Measurements from ENCODE around the gene ZNF98. TPM values are rescaled to one million over a fixed set of nuclear protein-coding genes. Genes with fewer than 3 reads are reported as not detected.

The ZNF98 gene
- not detected in 2 replicates for total RNA-seq (2014; rRNA removed; shearing (Covaris generic))

DNA sequence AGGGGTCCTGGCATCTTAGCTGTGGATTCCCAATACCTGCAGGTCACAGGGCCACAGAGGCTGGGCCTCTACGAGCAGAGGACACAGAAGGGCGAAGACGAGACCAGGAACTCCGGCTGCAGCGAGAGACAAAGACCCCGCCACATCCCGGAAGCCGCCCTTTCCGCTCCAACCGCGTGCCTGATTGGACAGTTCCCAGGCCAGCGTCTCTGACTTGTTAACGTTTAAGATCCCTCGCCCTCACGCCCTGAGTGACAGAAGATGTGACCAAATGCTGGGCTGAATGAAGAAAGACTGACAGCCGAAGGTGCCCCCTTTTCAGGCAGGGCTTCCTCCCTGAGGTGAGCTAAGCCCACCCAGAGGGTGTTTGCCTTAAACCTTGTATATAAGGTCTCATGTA, at the start of gene ZNF98:
ZNF98 (minus strand) TSS at position 136 of the 400 bp plus-strand sequence; CDS start at position 14, 122 bp downstream.
- DNase-seq = no peak
- H3K36me3 ChIP-seq (replicated peaks; ENCODE audit: control insufficient read depth, insufficient read depth, low read length) = no peaks in the 10 kb centered on the region
- H3K4me3 ChIP-seq (ENCODE audit: insufficient read depth, low read depth, low read length) = no peak within 1 kb of the TSS
- no peaks in the 10 kb centered on the region for H3K27me3 ChIP-seq (ENCODE audit: control insufficient read depth, insufficient read depth, low read length)

DNA sequence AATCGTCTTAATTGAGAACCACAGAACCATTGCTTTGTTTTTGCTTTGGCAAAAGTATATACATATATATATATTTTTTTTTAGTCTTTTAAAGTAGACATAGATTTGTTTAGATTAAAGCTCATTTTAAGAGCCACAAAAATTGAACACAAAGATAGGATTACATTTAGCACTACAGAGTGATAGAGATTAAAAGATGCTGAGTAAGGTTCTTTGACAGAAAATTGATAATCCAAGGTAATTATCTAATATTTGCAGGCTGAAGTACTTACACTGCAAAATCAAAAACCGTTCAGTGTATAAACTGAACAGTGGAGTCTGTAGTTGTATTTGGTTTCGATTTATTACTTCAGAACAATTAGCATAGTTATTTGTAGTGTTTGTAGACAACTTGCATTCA, 24.5 kb upstream of the ZNF98 start:
- no peaks in the 10 kb centered on the region for H3K27me3 ChIP-seq (ENCODE audit: control insufficient read depth, insufficient read depth, low read length)
- H3K4me3 ChIP-seq (ENCODE audit: insufficient read depth, low read depth, low read length) = no peak overlapping the region
- H3K36me3 ChIP-seq (replicated peaks; ENCODE audit: control insufficient read depth, insufficient read depth, low read length) = no peaks in the 10 kb centered on the region
- no peak for DNase-seq

DNA sequence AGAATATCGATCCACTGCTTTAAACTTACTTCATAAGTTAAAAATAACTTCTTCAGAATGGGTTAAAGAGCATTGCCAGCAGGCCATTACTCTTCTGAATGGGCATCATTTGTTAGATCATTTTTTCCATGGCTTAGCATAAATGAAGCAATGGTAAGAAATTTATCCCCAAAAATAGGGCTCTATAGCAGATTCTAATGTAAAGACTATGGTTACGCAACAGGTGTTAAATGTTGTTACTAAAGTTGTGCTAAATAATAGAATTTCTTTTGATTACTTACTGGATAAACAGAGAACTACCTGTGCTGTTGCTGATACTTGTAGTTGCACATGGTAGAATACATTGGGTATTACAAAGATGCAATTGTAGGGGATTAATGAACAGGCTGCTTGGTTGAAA, 15.9 kb upstream of the ZNF98 start:
- Histone ChIP-seq H3K27me3 (ENCODE audit: control insufficient read depth, insufficient read depth, low read length) (no peaks in the 10 kb centered on the region), H3K4me3 (ENCODE audit: insufficient read depth, low read depth, low read length) (no peak overlapping the region), H3K36me3 (replicated peaks; ENCODE audit: control insufficient read depth, insufficient read depth, low read length) (no peaks in the 10 kb centered on the region)
- DNase-seq = no peak

DNA sequence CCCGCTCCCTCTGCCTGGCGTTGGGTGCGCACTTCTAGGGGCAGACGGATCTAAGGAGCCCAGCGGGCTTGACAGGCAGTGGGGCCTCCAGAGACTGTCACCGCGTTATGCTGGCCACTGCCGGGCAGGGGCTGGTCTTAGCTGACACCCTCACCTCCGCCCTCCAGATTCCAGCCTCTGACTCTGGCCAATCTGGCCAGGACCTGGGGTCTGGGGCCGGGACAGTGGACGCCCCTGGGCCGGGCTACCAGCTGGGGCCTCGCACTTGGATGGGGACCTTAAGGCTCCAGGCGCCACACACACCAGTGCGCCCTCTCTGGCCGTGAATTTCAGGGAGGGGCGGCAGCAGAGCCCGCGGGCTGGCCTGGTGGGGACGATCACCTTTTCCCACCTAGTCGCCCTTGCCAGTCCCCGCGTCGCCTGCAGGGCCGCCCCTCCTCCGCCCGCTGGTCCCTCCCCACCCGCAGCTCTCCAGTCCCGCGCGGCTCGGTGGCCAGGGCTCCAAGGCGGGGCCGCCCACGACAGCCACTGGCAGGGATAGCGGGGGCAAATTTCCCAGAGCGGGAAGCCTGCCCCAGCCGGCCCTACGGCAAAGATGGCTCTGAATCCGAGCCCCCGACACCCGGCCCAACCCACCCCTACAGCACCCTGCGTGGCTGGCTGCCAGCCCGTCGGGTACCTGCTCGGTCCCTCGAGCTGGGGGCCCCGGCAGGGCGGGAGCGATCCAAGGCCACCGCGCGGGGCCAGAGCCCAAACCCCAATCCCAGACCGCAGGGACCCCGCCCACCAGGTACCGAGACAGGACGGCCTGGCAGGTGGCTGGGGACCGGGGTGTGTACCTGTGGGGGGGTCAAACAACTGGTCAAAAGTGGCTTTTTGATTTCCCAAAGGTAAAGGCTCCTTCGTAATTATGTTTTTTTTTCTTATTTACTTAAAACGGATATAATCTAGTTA, 6.1 kb upstream of the ZNF98 start:
- Histone ChIP-seq H3K4me3 (ENCODE audit: insufficient read depth, low read depth, low read length) (no peak overlapping the region), H3K27me3 (ENCODE audit: control insufficient read depth, insufficient read depth, low read length) (no peaks in the 10 kb centered on the region), H3K36me3 (replicated peaks; ENCODE audit: control insufficient read depth, insufficient read depth, low read length) (no peaks in the 10 kb centered on the region)
- DNase-seq = no peak

DNA sequence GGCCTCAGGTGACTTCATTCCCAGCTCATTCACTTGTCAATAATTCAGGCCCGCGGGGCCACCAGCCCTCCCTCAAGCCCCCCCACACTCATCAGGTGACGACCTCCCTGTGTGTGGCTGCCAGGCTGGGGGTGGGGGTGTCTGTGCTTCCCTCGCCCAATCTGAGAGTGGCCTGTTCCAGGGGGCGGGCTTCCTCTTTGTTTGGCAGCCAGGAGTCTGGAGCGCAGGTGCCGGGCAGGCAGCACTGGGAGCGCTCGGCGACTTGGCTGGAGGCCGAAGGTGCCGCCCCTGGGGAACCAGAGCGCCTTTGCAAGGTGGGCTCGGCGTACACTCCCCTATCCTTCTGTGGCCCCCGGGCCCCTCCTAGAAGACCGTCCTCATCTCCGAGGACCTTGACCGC, 5.4 kb upstream of the ZNF98 start:
- no peak for DNase-seq
- H3K36me3 ChIP-seq (replicated peaks; ENCODE audit: control insufficient read depth, insufficient read depth, low read length) = no peaks in the 10 kb centered on the region
- H3K27me3 ChIP-seq (ENCODE audit: control insufficient read depth, insufficient read depth, low read length) = no peaks in the 10 kb centered on the region
- no peak overlapping the region for H3K4me3 ChIP-seq (ENCODE audit: insufficient read depth, low read depth, low read length)

DNA sequence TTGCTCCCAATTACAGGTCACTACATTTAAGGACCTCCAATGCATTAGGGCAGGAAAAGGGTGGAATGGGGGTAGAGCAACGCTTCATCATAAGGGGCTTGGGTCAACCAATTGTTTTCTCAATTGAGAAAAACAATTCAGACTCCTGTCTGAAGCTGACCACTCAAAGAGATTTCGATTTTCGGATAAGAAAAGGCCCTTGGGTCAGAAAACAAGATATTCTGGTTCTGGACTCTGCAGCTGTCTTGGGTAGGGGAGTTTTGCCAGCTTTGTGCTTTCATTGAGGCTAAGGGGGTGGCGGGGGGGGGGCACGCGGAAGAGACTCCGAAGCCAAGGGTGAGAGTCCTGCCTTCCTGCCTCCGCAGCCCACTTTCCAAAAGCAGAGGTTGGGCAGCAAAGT, 4.8 kb upstream of the ZNF98 start:
- H3K4me3 ChIP-seq (ENCODE audit: insufficient read depth, low read depth, low read length) = no peak overlapping the region
- no peaks in the 10 kb centered on the region for H3K36me3 ChIP-seq (replicated peaks; ENCODE audit: control insufficient read depth, insufficient read depth, low read length)
- DNase-seq = no peak
- H3K27me3 ChIP-seq (ENCODE audit: control insufficient read depth, insufficient read depth, low read length) = no peaks in the 10 kb centered on the region

DNA sequence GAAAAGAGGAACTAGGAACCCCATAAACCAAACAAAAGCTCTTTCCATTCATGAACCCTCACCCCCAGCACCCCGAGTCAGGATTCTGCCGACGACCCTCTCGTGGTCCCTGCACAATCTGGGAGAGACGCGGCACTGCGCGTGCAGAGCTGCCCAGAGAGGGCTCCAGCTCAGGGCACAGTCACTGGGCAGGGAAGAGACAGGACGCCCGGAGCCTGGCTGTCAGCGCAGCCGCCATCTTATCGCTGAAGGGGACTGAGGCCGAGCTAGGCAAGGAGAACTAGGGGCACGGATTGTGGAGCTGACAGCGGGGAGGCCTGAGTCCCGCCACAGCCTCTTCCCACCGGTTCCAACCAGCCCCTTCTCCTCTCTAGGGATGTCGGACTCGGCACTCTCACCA, 349 bp downstream of the ZNF98 start:
- no peak overlapping the region for H3K4me3 ChIP-seq (ENCODE audit: insufficient read depth, low read depth, low read length)
- DNase-seq = no peak
- H3K27me3 ChIP-seq (ENCODE audit: control insufficient read depth, insufficient read depth, low read length) = no peaks in the 10 kb centered on the region
- no peaks in the 10 kb centered on the region for H3K36me3 ChIP-seq (replicated peaks; ENCODE audit: control insufficient read depth, insufficient read depth, low read length)

DNA sequence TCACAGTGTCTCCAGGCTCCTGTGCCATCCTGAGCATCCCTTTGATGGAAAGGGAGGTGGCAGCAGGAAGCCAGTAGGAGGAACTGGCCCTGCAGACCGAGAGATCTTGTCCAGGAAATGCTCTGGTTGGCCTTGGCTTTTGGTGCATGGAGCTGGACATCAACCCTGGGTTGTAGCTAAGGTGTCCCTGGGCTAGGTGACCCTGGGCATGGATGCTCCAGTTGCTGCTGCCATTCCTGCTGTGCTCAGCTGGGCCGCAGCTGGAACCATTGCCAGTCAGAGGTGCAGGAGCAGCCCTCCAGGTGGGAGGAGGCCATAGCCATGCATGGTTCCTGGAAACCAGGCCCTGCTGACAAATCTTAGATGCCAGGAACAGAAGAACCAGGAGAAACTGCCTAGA, 67.5 kb downstream of the ZNF98 start:
- Histone ChIP-seq H3K27me3 (ENCODE audit: control insufficient read depth, insufficient read depth, low read length) (no peaks in the 10 kb centered on the region), H3K36me3 (replicated peaks; ENCODE audit: control insufficient read depth, insufficient read depth, low read length) (no peaks in the 10 kb centered on the region), H3K4me3 (ENCODE audit: insufficient read depth, low read depth, low read length) (no peak overlapping the region)
- no peak for DNase-seq

Other genes with a start within 250 kb of the ZNF98 start
- not detected in 2 replicates for gene ZNF676, start 225.4 kb downstream of the ZNF98 start, total RNA-seq (2014; rRNA removed; shearing (Covaris generic))
- not detected in 2 replicates for gene ZNF729, start 135.9 kb downstream of the ZNF98 start, total RNA-seq (2014; rRNA removed; shearing (Covaris generic))
- gene ZNF492, start 212.0 kb upstream of the ZNF98 start, total RNA-seq (2014; rRNA removed; shearing (Covaris generic)) = not detected in 2 replicates

Measured in H7 (cell line).